ENCODE results near the gene C6orf132.
"Not testable (repeated sequence)": the region's sequence is repeated elsewhere in the genome, so short reads cannot be mapped to it uniquely, and the experiment has no call there.

DNA sequence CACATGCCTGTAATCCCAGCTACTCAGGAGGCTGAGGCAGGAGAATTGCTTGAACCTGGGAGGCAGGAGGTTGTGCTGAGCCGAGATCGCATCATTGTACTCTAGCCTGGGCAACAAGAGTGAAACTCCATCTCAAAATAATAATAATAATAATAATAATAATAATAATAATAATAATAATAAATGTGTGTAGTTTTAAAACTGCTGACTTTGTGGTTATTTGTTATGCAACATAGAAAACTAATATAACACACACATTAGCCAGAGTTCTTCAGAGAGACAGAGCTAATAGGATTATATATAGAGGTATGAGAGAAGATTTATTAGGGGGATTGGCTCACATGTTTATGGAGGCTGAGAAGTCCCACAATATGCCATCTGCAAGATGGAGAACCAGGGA lies 27.4 kb upstream of the C6orf132 start:
- TF ChIP-seq, protein P1, sequence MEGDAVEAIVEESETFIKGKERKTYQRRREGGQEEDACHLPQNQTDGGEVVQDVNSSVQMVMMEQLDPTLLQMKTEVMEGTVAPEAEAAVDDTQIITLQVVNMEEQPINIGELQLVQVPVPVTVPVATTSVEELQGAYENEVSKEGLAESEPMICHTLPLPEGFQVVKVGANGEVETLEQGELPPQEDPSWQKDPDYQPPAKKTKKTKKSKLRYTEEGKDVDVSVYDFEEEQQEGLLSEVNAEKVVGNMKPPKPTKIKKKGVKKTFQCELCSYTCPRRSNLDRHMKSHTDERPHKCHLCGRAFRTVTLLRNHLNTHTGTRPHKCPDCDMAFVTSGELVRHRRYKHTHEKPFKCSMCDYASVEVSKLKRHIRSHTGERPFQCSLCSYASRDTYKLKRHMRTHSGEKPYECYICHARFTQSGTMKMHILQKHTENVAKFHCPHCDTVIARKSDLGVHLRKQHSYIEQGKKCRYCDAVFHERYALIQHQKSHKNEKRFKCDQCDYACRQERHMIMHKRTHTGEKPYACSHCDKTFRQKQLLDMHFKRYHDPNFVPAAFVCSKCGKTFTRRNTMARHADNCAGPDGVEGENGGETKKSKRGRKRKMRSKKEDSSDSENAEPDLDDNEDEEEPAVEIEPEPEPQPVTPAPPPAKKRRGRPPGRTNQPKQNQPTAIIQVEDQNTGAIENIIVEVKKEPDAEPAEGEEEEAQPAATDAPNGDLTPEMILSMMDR (conservative IDR thresholded peaks at IDR 0.05; ENCODE audit: low read depth, low read length): not testable (repeated sequence)
- not testable (repeated sequence) for TF ChIP-seq EZH2 (IDR thresholded peaks at IDR 0.05; ENCODE audit: borderline replicate concordance, low read depth, low read length, poor library complexity, severe bottlenecking)
